Mammary epithelial cell (primary cell): ENCODE measurements around the gene SCUBE1.

Experiments used
- EZH2 ChIP-seq: IDR thresholded peaks from 2 replicates; pipeline ENCODE4 v1.6.1; 2012; ENCODE audit warnings: low read length, inconsistent platforms, borderline replicate concordance
- TF ChIP-seq, protein P1 (sequence below), 2 donors: IDR thresholded peaks in 1 of 2; conservative IDR thresholded peaks in 1 of 2; 2 replicates each; pipeline ENCODE4 v1.5.1; 2011 to 2012; ENCODE audit warnings: inconsistent platforms in 2 of 2, low read length in 2 of 2, mild to moderate bottlenecking in 2 of 2, control low read depth in 1 of 2, low read depth in 1 of 2; ENCODE audit not compliant: insufficient read depth in 1 of 2; ENCODE audit errors: extremely low read depth in 1 of 2

DNA sequence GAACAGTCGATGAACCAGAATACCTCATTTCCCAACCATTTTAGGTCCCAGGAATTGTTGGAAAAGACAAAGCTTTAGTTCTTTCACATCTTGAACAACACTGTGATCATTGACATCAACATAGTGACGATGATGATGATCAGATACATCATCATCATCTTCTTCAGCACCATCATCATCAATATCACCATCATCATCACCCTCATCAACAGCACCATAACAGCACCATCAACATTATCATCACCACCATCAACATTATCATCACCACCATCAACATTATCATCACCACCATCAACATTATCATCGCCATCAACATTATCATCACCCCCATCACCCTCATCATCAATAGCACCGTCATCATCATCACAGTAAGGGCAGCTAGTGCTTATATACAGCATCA, 8.8 kb downstream of the SCUBE1 start:
- TF ChIP-seq, protein P1, sequence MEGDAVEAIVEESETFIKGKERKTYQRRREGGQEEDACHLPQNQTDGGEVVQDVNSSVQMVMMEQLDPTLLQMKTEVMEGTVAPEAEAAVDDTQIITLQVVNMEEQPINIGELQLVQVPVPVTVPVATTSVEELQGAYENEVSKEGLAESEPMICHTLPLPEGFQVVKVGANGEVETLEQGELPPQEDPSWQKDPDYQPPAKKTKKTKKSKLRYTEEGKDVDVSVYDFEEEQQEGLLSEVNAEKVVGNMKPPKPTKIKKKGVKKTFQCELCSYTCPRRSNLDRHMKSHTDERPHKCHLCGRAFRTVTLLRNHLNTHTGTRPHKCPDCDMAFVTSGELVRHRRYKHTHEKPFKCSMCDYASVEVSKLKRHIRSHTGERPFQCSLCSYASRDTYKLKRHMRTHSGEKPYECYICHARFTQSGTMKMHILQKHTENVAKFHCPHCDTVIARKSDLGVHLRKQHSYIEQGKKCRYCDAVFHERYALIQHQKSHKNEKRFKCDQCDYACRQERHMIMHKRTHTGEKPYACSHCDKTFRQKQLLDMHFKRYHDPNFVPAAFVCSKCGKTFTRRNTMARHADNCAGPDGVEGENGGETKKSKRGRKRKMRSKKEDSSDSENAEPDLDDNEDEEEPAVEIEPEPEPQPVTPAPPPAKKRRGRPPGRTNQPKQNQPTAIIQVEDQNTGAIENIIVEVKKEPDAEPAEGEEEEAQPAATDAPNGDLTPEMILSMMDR (conservative IDR thresholded peaks at IDR 0.05 in 1 of 2, IDR thresholded peaks at IDR 0.05 in 1 of 2; ENCODE audit: extremely low read depth in 1 of 2, insufficient read depth in 1 of 2, low read depth in 1 of 2, low read length in 2 of 2), result no peak
- no peak for TF ChIP-seq EZH2
